HepG2 (cell line): Measurements from ENCODE around the gene ARHGAP23. TPM values are rescaled to one million over a fixed set of nuclear protein-coding genes. Genes with fewer than 3 reads are reported as not detected.

Experiments
- ARID5B ChIP-seq: IDR thresholded peaks from 2 replicates; pipeline ENCODE4 v1.4.0; 2020; ENCODE audit warnings: mild to moderate bottlenecking, missing genetic modification reagents
- CBX1 ChIP-seq: IDR thresholded peaks from one replicate; pipeline ENCODE4 v1.6.1; 2016; ENCODE audit warnings: antibody characterized with exemption, low read depth
- CTCF ChIP-seq: sonication (generic); formaldehyde crosslinking; IDR thresholded peaks from 2 replicates; pipeline ENCODE4 v1.5.0; 2020; ENCODE audit warnings: mild to moderate bottlenecking, missing genetic modification reagents, moderate library complexity
- FOXA1 ChIP-seq, 2 experiments: fragments of 450-650 bp in 1 of 2; sonication (generic) in 1 of 2; formaldehyde crosslinking in 1 of 2; IDR thresholded peaks; 2 replicates each; pipeline versions ENCODE4 v1.4.0 to v1.6.1; 2016 to 2020; ENCODE audit warnings: missing genetic modification reagents in 1 of 2
- FOXO4 ChIP-seq: sonication (generic); formaldehyde crosslinking; conservative IDR thresholded peaks from 2 replicates; pipeline ENCODE4 v1.8.1; 2023; ENCODE audit warnings: missing genetic modification reagents
- GABPB1 ChIP-seq: IDR thresholded peaks from 2 replicates; pipeline ENCODE4 v1.6.1; 2016; ENCODE audit warnings: mild to moderate bottlenecking, missing genetic modification reagents, moderate library complexity, missing compliant biosample characterization
- HES4 ChIP-seq: sonication (generic); formaldehyde crosslinking; IDR thresholded peaks from 2 replicates; pipeline ENCODE4 v1.9.0; 2021; ENCODE audit warnings: mild to moderate bottlenecking, missing genetic modification reagents, borderline replicate concordance
- KDM5B ChIP-seq: sonication (generic); formaldehyde crosslinking; IDR thresholded peaks from 2 replicates; pipeline ENCODE4 v1.4.0; 2020; ENCODE audit warnings: missing genetic modification reagents, mild to moderate bottlenecking, borderline replicate concordance
- PATZ1 ChIP-seq: sonication (generic); formaldehyde crosslinking; IDR thresholded peaks from 2 replicates; pipeline ENCODE4 v1.4.0; 2020; ENCODE audit warnings: missing genetic modification reagents
- PLRG1 ChIP-seq: fragments of 450-650 bp; conservative IDR thresholded peaks from 2 replicates; pipeline ENCODE4 v1.6.1; 2016
- PPARG ChIP-seq: conservative IDR thresholded peaks from 2 replicates; pipeline ENCODE4 v1.6.1; 2016; ENCODE audit warnings: missing biosample characterization, missing genetic modification reagents
- WIZ ChIP-seq: sonication (generic); formaldehyde crosslinking; IDR thresholded peaks from 2 replicates; pipeline ENCODE4 v1.5.1; 2020; ENCODE audit warnings: mild to moderate bottlenecking, missing genetic modification reagents
- ZNF10 ChIP-seq: sonication (generic); formaldehyde crosslinking; IDR thresholded peaks from 2 replicates; pipeline ENCODE4 v1.4.0; 2020; ENCODE audit warnings: mild to moderate bottlenecking, low read depth, missing genetic modification reagents, borderline replicate concordance
- ZNF773 ChIP-seq: sonication (generic); formaldehyde crosslinking; IDR thresholded peaks from 2 replicates; pipeline ENCODE4 v1.4.0; 2020; ENCODE audit warnings: missing genetic modification reagents, borderline replicate concordance
- polyA plus RNA-seq, 8 experiments: library from polyadenylated mRNA; depleted of rRNA in 3 of 8; stranded (reverse) in 7 of 8; unstranded in 1 of 8; fragments of >200 nt; fragmentation: Illumina TruSeq in 4 of 8; extraction: Trizol in 4 of 8; gene quantifications; 2 replicates each; pipeline versions ENCODE4 v1.2.1 to v1.2.3, GENCODE V29; 2011 to 2016; ENCODE audit warnings: low read depth in 4 of 8, missing spikeins in 1 of 8, mixed read lengths in 1 of 8; ENCODE audit not compliant: insufficient read depth in 1 of 8
- total RNA-seq, 5 experiments: library from RNA; depleted of rRNA; stranded (reverse); fragments of >200 nt; fragmentation: Illumina TruSeq; extraction: Trizol; gene quantifications; 2 replicates each; pipeline ENCODE4 v1.2.3, GENCODE V29; 2016; ENCODE audit warnings: low read depth in 1 of 5
- TF ChIP-seq, protein P1 (sequence below): sonication (generic); formaldehyde crosslinking; IDR thresholded peaks from 2 replicates; pipeline ENCODE4 v1.5.0; 2020; ENCODE audit warnings: mild to moderate bottlenecking, missing genetic modification reagents, borderline replicate concordance

The ARHGAP23 gene
- total and polyA plus RNA-seq, 2 of the 13 experiments (the other 11 are each of a cell fraction or from before 2014, with no cell fraction given): 0.03 TPM; not detected in 1

GRCh38 chr17:38449364-38449763 lies 21.1 kb downstream of the ARHGAP23 start (continued):
- TF ChIP-seq PATZ1 (peak; percentile 53; the same call in 1 of the 2 replicates), FOXO4 (no peak), GABPB1 (CRISPR knock-in tag) (no peak), CBX1 (no peak), FOXA1 (IDR thresholded peaks at IDR 0.05) (no peak), FOXA1 (CRISPR knock-in tag; IDR thresholded peaks at IDR 0.05) (no peak), PLRG1 (no peak), HES4 (CRISPR knock-in tag) (no peak), ZNF773 (no peak), WIZ (CRISPR knock-in tag) (no peak), ZNF10 (CRISPR knock-in tag) (no peak), CTCF (CRISPR knock-in tag) (0 out of 2 replicates have a peak, but pooled peaks have one; percentile 8), ARID5B (0 out of 2 replicates have a peak, but pooled peaks have one; percentile 18), KDM5B (0 out of 2 replicates have a peak, but pooled peaks have one; percentile 44), PPARG (CRISPR knock-in tag) (peak; percentile 73)
- TF ChIP-seq, protein P1, sequence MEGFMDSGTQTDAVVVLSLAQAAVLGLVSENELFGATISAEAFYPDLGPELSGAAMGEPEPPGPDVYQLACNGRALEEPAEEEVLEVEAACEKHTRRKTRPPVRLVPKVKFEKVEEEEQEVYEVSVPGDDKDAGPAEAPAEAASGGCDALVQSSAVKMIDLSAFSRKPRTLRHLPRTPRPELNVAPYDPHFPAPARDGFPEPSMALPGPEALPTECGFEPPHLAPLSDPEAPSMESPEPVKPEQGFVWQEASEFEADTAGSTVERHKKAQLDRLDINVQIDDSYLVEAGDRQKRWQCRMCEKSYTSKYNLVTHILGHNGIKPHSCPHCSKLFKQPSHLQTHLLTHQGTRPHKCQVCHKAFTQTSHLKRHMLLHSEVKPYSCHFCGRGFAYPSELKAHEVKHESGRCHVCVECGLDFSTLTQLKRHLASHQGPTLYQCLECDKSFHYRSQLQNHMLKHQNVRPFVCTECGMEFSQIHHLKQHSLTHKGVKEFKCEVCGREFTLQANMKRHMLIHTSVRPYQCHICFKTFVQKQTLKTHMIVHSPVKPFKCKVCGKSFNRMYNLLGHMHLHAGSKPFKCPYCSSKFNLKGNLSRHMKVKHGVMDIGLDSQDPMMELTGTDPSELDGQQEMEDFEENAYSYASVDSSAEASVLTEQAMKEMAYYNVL (CRISPR knock-in tag): no peak
